PC-3 (cell line): ENCODE results near the gene GAS7. TPM values are rescaled to one million over a fixed set of nuclear protein-coding genes. Genes with fewer than 3 reads are reported as not detected.
"Not testable (repeated sequence)": the region's sequence is repeated elsewhere in the genome, so short reads cannot be mapped to it uniquely, and the experiment has no call there.

Source experiments
- ATAC-seq: fragments of 200-7000 bp; cut with Tn5 transposase; 2 replicates; pipeline ENCODE4 v1.9.1; 2020; ENCODE audit warnings: mild to moderate bottlenecking, moderate library complexity
- BruUV-seq: library from RNA; stranded (reverse); fragments of 400-500 nt; replicated peaks from 2 replicates; lab custom pipeline; 2021; lab: Mats Ljungman, UMichigan
- CTCF ChIA-PET: fragments of 300-600 bp; sonication (Branson Sonifier 250); formaldehyde crosslinking; loops from one replicate; lab custom pipeline; 2022; ENCODE audit warnings: antibody characterized with exemption; lab: Charles Lee
- POLR2A ChIA-PET: fragments of 300-600 bp; sonication (Branson Sonifier 250); formaldehyde crosslinking; loops from one replicate; lab custom pipeline; 2022; ENCODE audit warnings: antibody characterized with exemption; ENCODE audit not compliant: unreplicated experiment; lab: Charles Lee
- DNase-seq: peaks from one replicate; pipeline ENCODE4 v3.0.0-alpha.2; 2015
- H2AFZ ChIP-seq: fragments of 300-600 bp; sonication (generic); 2 replicates; pipeline ENCODE4 v1.6.0; 2016; ENCODE audit warnings: antibody characterized with exemption, low read length
- H3F3A ChIP-seq: fragments of 300-600 bp; sonication (generic); one replicate; pipeline ENCODE4 v1.6.0; 2017; ENCODE audit warnings: antibody characterized with exemption, low read length, control low read depth, mild to moderate bottlenecking; ENCODE audit not compliant: unreplicated experiment
- H3K27ac ChIP-seq: fragments of 300-600 bp; sonication (generic); 2 replicates; pipeline ENCODE4 v1.5.1; 2016; ENCODE audit warnings: mild to moderate bottlenecking, low read length
- H3K27me3 ChIP-seq: fragments of 300-600 bp; sonication (generic); 2 replicates; pipeline ENCODE4 v1.6.1; 2016; ENCODE audit warnings: low read length, mixed read lengths
- H3K36me3 ChIP-seq: fragments of 300-600 bp; sonication (generic); 2 replicates; pipeline ENCODE4 v1.6.1; 2016; ENCODE audit warnings: low read depth, mixed run types, low read length, mixed read lengths
- H3K4me1 ChIP-seq: fragments of 300-600 bp; sonication (generic); 2 replicates; pipeline ENCODE4 v1.5.1; 2016; ENCODE audit warnings: low read length; ENCODE audit not compliant: insufficient read depth
- H3K4me2 ChIP-seq: fragments of 300-600 bp; sonication (generic); 2 replicates; pipeline ENCODE4 v1.6.0; 2016; ENCODE audit warnings: low read length
- H3K4me3 ChIP-seq: fragments of 300-600 bp; sonication (generic); 2 replicates; pipeline ENCODE4 v1.5.1; 2016; ENCODE audit warnings: mild to moderate bottlenecking, low read length, mixed read lengths
- H3K79me2 ChIP-seq: fragments of 300-600 bp; sonication (generic); 2 replicates; pipeline ENCODE4 v1.6.1; 2017; ENCODE audit warnings: low read length, mixed read lengths
- H3K9ac ChIP-seq: fragments of 300-600 bp; sonication (generic); 2 replicates; pipeline ENCODE4 v1.6.0; 2016; ENCODE audit warnings: mild to moderate bottlenecking, low read length
- H3K9me2 ChIP-seq: fragments of 300-600 bp; sonication (generic); replicated peaks from 2 replicates; pipeline ENCODE4 v1.6.1; 2016; ENCODE audit warnings: mixed run types, low read length, mixed read lengths
- H3K9me3 ChIP-seq: fragments of 300-600 bp; sonication (generic); 2 replicates; pipeline ENCODE4 v1.6.1; 2016; ENCODE audit warnings: low read length, mixed read lengths
- H4K20me1 ChIP-seq: fragments of 300-600 bp; sonication (generic); 2 replicates; pipeline ENCODE4 v1.6.1; 2016; ENCODE audit warnings: low read length, mixed read lengths
- EZH2 ChIP-seq: fragments of 300-600 bp; sonication (generic); IDR thresholded peaks from one replicate; pipeline ENCODE4 v1.6.1; 2017; ENCODE audit warnings: antibody characterized with exemption, mild to moderate bottlenecking, low read length; ENCODE audit not compliant: unreplicated experiment
- EZH2phosphoT487 ChIP-seq: fragments of 300-600 bp; sonication (generic); IDR thresholded peaks from 2 replicates; pipeline ENCODE4 v1.6.1; 2018; ENCODE audit warnings: mild to moderate bottlenecking, antibody characterized with exemption, low read length, borderline replicate concordance
- intact Hi-C: fragments of 100-400 bp; cut with micrococcal nuclease; formaldehyde crosslinking; loops from 2 replicates; pipeline ENCODE4 v1.9.0; 2023
- total RNA-seq: library from RNA; depleted of rRNA; stranded (reverse); fragments of >200 nt; gene quantifications from 2 replicates; pipeline ENCODE4 v1.2.3, GENCODE V29; 2014
- TF ChIP-seq, protein P1 (sequence below): fragments of 300-600 bp; sonication (generic); conservative IDR thresholded peaks from 2 replicates; pipeline ENCODE4 v1.5.1; 2017; ENCODE audit warnings: antibody characterized with exemption, low read depth, mild to moderate bottlenecking, low read length

GAS7 gene
- total RNA-seq, 1 experiment from 2014 or later, result not detected

DNA sequence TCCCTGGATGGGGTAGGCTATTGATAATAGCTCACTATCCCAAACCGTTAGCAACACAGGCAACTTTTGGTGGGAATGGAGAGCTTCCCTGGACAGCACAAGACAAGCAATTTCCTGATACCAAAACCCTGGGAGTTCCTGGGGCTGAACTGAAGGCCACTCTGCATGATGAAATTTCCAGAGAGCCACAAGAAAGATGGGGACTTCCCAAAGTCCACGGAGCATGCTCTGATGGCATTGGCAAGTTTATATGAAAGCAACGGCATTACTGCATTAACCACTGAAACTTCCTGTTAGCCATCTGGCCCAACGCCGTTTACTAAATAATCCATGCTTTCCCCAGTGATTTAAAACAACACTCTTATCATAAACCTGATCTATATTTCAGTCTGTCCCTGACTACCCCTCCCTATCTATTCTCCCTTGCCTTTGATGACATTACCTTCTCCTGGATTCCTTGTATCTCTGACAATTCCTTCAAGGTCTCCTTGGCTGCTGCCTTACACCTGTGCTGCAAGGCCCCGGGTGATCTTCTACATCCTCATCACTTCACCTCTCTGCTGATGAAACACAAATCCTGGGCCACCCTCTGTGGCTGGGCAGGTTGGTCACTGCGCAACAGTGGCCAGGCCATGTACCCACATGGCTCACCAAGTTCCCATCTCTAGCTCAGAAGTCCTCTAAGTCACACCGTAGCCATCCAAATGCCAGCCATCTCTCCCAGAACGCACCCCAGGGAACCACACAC lies 184.9 kb downstream of the GAS7 start:
- intact Hi-C loops, result no loop called here
- H3K4me3 ChIP-seq, result no peak overlapping the region
- H3K9ac ChIP-seq, result no peak overlapping the region
- H3K4me2 ChIP-seq, result no peak overlapping the region
- ChIA-PET POLR2A (no interaction called here), CTCF (no interaction called here)
- no peak overlapping the region for H2AFZ ChIP-seq
- no peaks in the 10 kb centered on the region for H3K9me2 ChIP-seq
- peaks cover 15% of the 10 kb centered on the region for H3K27me3 ChIP-seq
- BruUV-seq, result no TSS peak
- no peak for TF ChIP-seq EZH2phosphoT487
- TF ChIP-seq, protein P1, sequence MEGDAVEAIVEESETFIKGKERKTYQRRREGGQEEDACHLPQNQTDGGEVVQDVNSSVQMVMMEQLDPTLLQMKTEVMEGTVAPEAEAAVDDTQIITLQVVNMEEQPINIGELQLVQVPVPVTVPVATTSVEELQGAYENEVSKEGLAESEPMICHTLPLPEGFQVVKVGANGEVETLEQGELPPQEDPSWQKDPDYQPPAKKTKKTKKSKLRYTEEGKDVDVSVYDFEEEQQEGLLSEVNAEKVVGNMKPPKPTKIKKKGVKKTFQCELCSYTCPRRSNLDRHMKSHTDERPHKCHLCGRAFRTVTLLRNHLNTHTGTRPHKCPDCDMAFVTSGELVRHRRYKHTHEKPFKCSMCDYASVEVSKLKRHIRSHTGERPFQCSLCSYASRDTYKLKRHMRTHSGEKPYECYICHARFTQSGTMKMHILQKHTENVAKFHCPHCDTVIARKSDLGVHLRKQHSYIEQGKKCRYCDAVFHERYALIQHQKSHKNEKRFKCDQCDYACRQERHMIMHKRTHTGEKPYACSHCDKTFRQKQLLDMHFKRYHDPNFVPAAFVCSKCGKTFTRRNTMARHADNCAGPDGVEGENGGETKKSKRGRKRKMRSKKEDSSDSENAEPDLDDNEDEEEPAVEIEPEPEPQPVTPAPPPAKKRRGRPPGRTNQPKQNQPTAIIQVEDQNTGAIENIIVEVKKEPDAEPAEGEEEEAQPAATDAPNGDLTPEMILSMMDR, result no peak
- TF ChIP-seq EZH2, result no peak
- no peaks in the 10 kb centered on the region for H3F3A ChIP-seq
- H4K20me1 ChIP-seq, result no peaks in the 10 kb centered on the region
- no peaks in the 10 kb centered on the region for H3K4me1 ChIP-seq
- ATAC-seq (no peak), DNase-seq (no peak)
- no peak overlapping the region for H3K27ac ChIP-seq
- no peaks in the 10 kb centered on the region for H3K79me2 ChIP-seq
- H3K9me3 ChIP-seq, result no peaks in the 10 kb centered on the region
- no peaks in the 10 kb centered on the region for H3K36me3 ChIP-seq

DNA sequence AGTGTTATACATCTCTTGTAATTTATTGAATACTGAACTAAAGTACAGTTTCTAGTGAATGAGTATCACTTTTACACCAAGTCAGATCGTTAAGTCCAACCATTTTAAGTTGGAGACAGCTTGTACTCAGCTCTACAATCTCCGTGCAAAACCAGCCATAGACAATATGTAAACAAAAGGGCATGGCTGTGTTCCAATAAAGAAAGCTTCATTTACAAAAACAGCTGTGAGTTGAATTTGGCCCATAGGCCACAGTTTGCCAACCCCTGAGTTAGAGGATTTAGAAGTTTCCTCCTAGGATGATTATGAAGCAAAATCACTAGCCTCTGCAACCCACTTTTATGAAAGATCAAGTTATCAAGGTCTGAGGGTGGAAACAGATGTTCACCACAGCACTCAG lies 187.7 kb downstream of the GAS7 start:
- DNase-seq, result no peak
- no peaks in the 10 kb centered on the region for H3F3A ChIP-seq
- no peak for ATAC-seq
- H3K4me2 ChIP-seq, result no peak overlapping the region
- H3K36me3 ChIP-seq, result no peaks in the 10 kb centered on the region
- no TSS peak for BruUV-seq
- no peak overlapping the region for H2AFZ ChIP-seq
- H4K20me1 ChIP-seq, result no peaks in the 10 kb centered on the region
- ChIA-PET CTCF (no interaction called here), POLR2A (no interaction called here)
- no peak overlapping the region for H3K4me3 ChIP-seq
- H3K27ac ChIP-seq, result no peak overlapping the region
- H3K9ac ChIP-seq, result no peak overlapping the region
- intact Hi-C loops, result no loop called here
- peaks cover 15% of the 10 kb centered on the region for H3K27me3 ChIP-seq
- H3K79me2 ChIP-seq, result no peaks in the 10 kb centered on the region
- H3K9me2 ChIP-seq, result no peaks in the 10 kb centered on the region
- H3K9me3 ChIP-seq, result no peaks in the 10 kb centered on the region
- TF ChIP-seq EZH2phosphoT487 (no peak), EZH2 (no peak)
- TF ChIP-seq, protein P1, result no peak
- H3K4me1 ChIP-seq, result no peaks in the 10 kb centered on the region

DNA sequence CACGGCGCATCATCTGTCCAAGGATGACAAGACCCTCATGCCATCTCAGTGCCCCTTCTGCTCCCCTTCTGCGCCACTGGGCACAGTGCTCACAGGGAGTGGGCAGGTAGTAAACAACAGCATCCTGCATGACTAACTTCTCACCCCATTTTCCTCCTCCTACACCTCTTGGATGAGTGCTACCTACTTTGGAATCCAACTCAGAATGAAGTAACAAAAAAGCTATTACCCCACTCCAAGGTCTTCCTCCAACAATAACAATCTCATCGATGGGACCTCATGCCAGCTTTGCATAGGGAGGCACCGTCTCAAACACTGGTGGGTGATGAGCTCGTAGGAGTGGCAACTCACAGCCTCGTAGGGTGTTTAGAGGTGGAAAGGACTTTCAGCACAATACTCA lies 194.7 kb downstream of the GAS7 start:
- no peaks in the 10 kb centered on the region for H3K36me3 ChIP-seq
- DNase-seq (no peak), ATAC-seq (no peak)
- no peaks in the 10 kb centered on the region for H3K4me1 ChIP-seq
- no peak overlapping the region for H3K27ac ChIP-seq
- intact Hi-C loops, result no loop called here
- no peak for TF ChIP-seq EZH2
- TF ChIP-seq, protein P1, result no peak
- TF ChIP-seq EZH2phosphoT487, result no peak
- H3K79me2 ChIP-seq, result no peaks in the 10 kb centered on the region
- H3K9me2 ChIP-seq, result no peaks in the 10 kb centered on the region
- no peaks in the 10 kb centered on the region for H4K20me1 ChIP-seq
- peaks cover 29% of the 10 kb centered on the region for H3K27me3 ChIP-seq
- CTCF ChIA-PET, result no interaction called here
- POLR2A ChIA-PET, result no interaction called here
- H3K4me2 ChIP-seq, result no peak overlapping the region
- H2AFZ ChIP-seq, result no peak overlapping the region
- H3K9ac ChIP-seq, result no peak overlapping the region
- no peaks in the 10 kb centered on the region for H3F3A ChIP-seq
- no TSS peak for BruUV-seq
- no peak overlapping the region for H3K4me3 ChIP-seq
- H3K9me3 ChIP-seq, result no peaks in the 10 kb centered on the region

DNA sequence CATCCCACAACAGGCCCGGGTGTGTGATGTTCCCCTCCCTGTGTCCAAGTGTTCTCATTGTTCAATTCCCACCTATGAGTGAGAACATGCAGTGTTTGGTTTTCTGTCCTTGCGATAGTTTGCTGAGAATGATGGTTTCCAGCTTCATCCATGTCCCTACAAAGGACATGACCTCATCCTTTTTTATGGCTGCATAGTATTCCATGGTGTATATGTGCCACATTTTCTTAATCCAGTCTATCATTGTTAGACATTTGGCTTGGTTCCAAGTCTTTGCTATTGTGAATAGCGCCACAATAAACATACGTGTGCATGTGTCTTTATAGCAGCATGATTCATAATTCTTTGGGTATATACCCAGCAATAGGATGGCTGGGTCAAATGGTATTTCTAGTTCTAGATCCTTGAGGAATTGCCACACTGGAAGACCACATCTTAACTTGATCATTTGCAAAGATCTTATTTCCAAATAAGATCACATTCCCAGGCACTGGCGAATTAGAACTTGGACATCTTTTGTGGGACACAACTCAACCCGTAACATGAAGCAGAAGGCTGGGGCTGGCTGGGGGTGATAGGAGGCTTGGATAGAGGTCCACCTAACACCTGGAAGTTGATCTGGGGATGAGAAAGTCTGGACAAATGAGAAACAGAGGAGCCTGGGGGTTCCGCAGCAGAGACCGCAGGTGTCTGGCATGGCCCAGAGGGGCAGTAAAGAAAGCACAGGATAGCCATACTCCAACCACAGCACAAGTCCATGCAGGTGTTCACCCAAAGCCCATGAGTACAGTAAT lies 195.6 kb downstream of the GAS7 start:
- H3K36me3 ChIP-seq, H3K4me1 ChIP-seq, CTCF ChIA-PET, ATAC-seq, H3K4me2 ChIP-seq, H3K4me3 ChIP-seq, DNase-seq, H2AFZ ChIP-seq, BruUV-seq, H3K9me2 ChIP-seq, intact Hi-C loops, H3K79me2 ChIP-seq, H3K27ac ChIP-seq, H3K9me3 ChIP-seq, H3F3A ChIP-seq, POLR2A ChIA-PET, H4K20me1 ChIP-seq, H3K9ac ChIP-seq: not testable (repeated sequence)
- peaks cover 33% of the 10 kb centered on the region for H3K27me3 ChIP-seq
